OCI-LY7 (cell line): ENCODE data around the gene DNAH11.

Source experiments
- EZH2phosphoT487 ChIP-seq: fragments of 200-600 bp; sonication (generic); IDR thresholded peaks from 2 replicates; pipeline ENCODE4 v1.6.1; 2018; ENCODE audit warnings: low read depth, borderline replicate concordance, mild to moderate bottlenecking, mixed run types, antibody characterized with exemption, low read length, moderate library complexity, mixed read lengths
- TF ChIP-seq, protein P1 (sequence below): fragments of 200-600 bp; sonication (generic); conservative IDR thresholded peaks from 2 replicates; pipeline ENCODE4 v1.5.1; 2014; ENCODE audit warnings: mild to moderate bottlenecking, antibody characterized with exemption, low read length, moderate library complexity, mixed read lengths

DNA sequence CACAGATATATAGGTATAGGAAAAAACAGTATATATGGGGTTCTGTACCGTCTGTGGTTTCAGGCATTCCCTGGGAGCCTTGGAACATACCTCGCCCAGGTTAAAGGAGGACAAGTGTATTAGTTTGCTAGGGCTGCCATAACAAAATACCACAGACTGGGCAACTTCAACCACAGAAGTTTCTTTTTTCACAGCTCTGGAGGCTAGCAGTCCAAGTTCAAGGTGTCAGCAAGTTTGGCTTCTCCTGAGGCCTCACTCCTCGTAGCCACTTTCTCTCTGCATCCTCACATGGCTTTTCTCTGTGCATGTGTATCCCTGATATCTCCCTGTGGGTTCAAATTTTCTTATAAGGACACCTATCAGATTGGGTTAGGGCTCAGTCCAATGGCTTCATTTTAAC lies 189.1 kb downstream of the DNAH11 start:
- TF ChIP-seq, protein P1, sequence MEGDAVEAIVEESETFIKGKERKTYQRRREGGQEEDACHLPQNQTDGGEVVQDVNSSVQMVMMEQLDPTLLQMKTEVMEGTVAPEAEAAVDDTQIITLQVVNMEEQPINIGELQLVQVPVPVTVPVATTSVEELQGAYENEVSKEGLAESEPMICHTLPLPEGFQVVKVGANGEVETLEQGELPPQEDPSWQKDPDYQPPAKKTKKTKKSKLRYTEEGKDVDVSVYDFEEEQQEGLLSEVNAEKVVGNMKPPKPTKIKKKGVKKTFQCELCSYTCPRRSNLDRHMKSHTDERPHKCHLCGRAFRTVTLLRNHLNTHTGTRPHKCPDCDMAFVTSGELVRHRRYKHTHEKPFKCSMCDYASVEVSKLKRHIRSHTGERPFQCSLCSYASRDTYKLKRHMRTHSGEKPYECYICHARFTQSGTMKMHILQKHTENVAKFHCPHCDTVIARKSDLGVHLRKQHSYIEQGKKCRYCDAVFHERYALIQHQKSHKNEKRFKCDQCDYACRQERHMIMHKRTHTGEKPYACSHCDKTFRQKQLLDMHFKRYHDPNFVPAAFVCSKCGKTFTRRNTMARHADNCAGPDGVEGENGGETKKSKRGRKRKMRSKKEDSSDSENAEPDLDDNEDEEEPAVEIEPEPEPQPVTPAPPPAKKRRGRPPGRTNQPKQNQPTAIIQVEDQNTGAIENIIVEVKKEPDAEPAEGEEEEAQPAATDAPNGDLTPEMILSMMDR = no peak
- no peak for TF ChIP-seq EZH2phosphoT487
